Trophoblast cell (in vitro differentiated cells and primary cell): Measurements from ENCODE around the gene RREB1.

Experiments
- DNase-seq, 2 donors: peaks; one replicate each; pipeline ENCODE4 v3.0.0-alpha.2; 2016
- H2AFZ ChIP-seq: 2 replicates; pipeline ENCODE4 v1.6.1; 2013; ENCODE audit warnings: low read length, moderate library complexity, mild to moderate bottlenecking; ENCODE audit not compliant: insufficient read depth, poor library complexity
- H2AK5ac ChIP-seq: 2 replicates; pipeline ENCODE4 v1.6.1; 2013; ENCODE audit warnings: mild to moderate bottlenecking, low read length
- H2BK120ac ChIP-seq: 2 replicates; pipeline ENCODE4 v1.6.1; 2013; ENCODE audit warnings: low read length, mild to moderate bottlenecking, moderate library complexity; ENCODE audit not compliant: insufficient read depth, poor library complexity
- H2BK12ac ChIP-seq: 2 replicates; pipeline ENCODE4 v1.6.1; 2013; ENCODE audit warnings: mild to moderate bottlenecking, low read length, moderate library complexity
- H2BK5ac ChIP-seq: 2 replicates; pipeline ENCODE4 v1.6.1; 2013; ENCODE audit warnings: low read length, low read depth, moderate library complexity, mild to moderate bottlenecking; ENCODE audit not compliant: poor library complexity
- H3K14ac ChIP-seq: 2 replicates; pipeline ENCODE4 v1.6.1; 2013; ENCODE audit warnings: mild to moderate bottlenecking, low read length
- H3K18ac ChIP-seq: 2 replicates; pipeline ENCODE4 v1.6.1; 2013; ENCODE audit warnings: mild to moderate bottlenecking, low read length
- H3K23ac ChIP-seq: 2 replicates; pipeline ENCODE4 v1.6.1; 2013; ENCODE audit warnings: low read length
- H3K27ac ChIP-seq: 2 replicates; pipeline ENCODE4 v1.5.1; 2013; ENCODE audit warnings: low read depth, mild to moderate bottlenecking, inconsistent platforms, low read length, moderate library complexity
- H3K27me3 ChIP-seq: 2 replicates; pipeline ENCODE4 v1.6.1; 2013; ENCODE audit warnings: inconsistent platforms, mild to moderate bottlenecking, low read length, moderate library complexity; ENCODE audit not compliant: insufficient read depth
- H3K36me3 ChIP-seq, 2 experiments: 1 replicate in 1 of 2; 2 replicates in 1 of 2; pipeline ENCODE4 v1.6.1; 2013; ENCODE audit warnings: low read length in 2 of 2, mild to moderate bottlenecking in 2 of 2, moderate library complexity in 1 of 2; ENCODE audit not compliant: insufficient read depth in 2 of 2, control insufficient read depth in 1 of 2
- H3K4ac ChIP-seq: 2 replicates; pipeline ENCODE4 v1.6.1; 2013; ENCODE audit warnings: low read depth, mild to moderate bottlenecking, low read length, moderate library complexity
- H3K4me1 ChIP-seq, 2 experiments: 1 replicate in 1 of 2; 2 replicates in 1 of 2; pipeline ENCODE4 v1.6.1; 2013; ENCODE audit warnings: low read length in 2 of 2, mild to moderate bottlenecking in 2 of 2, moderate library complexity in 1 of 2; ENCODE audit not compliant: insufficient read depth in 2 of 2, control insufficient read depth in 1 of 2
- H3K4me2 ChIP-seq: 2 replicates; pipeline ENCODE4 v1.6.1; 2013; ENCODE audit warnings: inconsistent platforms, mild to moderate bottlenecking, low read length, moderate library complexity
- H3K4me3 ChIP-seq: 2 replicates; pipeline ENCODE4 v1.5.1; 2013; ENCODE audit warnings: mild to moderate bottlenecking, low read depth, low read length, inconsistent platforms
- H3K79me1 ChIP-seq: one replicate; pipeline ENCODE4 v1.6.1; 2013; ENCODE audit warnings: low read length
- H3K79me2 ChIP-seq: 2 replicates; pipeline ENCODE4 v1.6.1; 2013; ENCODE audit warnings: low read length, mild to moderate bottlenecking; ENCODE audit not compliant: control insufficient read depth, insufficient read depth, poor library complexity
- H3K9ac ChIP-seq: 2 replicates; pipeline ENCODE4 v1.6.1; 2013; ENCODE audit warnings: mild to moderate bottlenecking, low read length
- H3K9me3 ChIP-seq: 2 replicates; pipeline ENCODE4 v1.6.1; 2013; ENCODE audit warnings: low read depth, mild to moderate bottlenecking, control low read depth, inconsistent platforms, low read length; ENCODE audit not compliant: insufficient read depth
- H4K12ac ChIP-seq: 2 replicates; pipeline ENCODE4 v1.6.1; 2013; ENCODE audit warnings: low read depth, mild to moderate bottlenecking, low read length, moderate library complexity
- H4K8ac ChIP-seq: 2 replicates; pipeline ENCODE4 v1.6.1; 2013; ENCODE audit warnings: low read depth, mild to moderate bottlenecking, low read length, moderate library complexity
- H4K91ac ChIP-seq: one replicate; pipeline ENCODE4 v1.6.1; 2013; ENCODE audit warnings: low read depth, mild to moderate bottlenecking, low read length, moderate library complexity
- WGBS: extraction: QIAGEN DNeasy Blood & Tissue Kit; methylation state at CpG from one replicate; pipeline ENCODE4 v1.1.7; 2013; ENCODE audit warnings: missing lambda C conversion rate; ENCODE audit not compliant: insufficient read length, insufficient coverage; ENCODE audit errors: extremely low coverage; 5-methylcytosine and 5-hydroxymethylcytosine counted together

RREB1 gene

DNA sequence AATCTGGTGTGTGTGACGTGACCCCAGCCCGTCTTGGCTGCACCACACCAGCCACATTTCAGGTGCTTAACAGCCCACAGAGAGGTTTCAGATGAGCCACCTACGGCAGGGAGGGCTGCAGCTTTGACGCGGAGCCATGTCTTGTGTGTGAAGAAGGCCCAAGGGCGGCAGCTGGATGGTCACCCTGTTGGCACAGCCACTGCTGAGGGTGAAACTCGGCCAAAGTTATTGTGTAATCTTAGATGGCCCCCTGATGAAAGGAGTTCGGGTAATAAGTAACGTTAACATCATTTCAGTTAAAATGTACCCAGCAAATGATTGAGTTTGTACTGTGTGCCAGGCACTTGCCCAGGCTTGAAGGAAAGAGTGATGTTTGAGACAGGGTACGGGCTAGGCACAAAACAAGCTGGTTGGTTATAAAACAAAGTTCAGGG lies 108.1 kb downstream of the RREB1 start:
- Histone ChIP-seq H3K36me3 (peaks cover 49 to 62% of the 10 kb centered on the region in 2 experiments), H3K9me3 (no peaks in the 10 kb centered on the region), H4K91ac (no peak overlapping the region), H3K23ac (no peak overlapping the region), H3K18ac (no peak overlapping the region), H3K4ac (no peak overlapping the region), H2BK120ac (no peak overlapping the region), H2AK5ac (no peak overlapping the region), H2BK5ac (no peak overlapping the region), H3K79me2 (no peaks in the 10 kb centered on the region), H3K4me2 (no peak overlapping the region), H3K79me1 (no peaks in the 10 kb centered on the region), H3K9ac (no peak overlapping the region), H4K8ac (no peak overlapping the region), H3K27me3 (no peaks in the 10 kb centered on the region), H3K27ac (no peak overlapping the region), H4K12ac (no peak overlapping the region), H2BK12ac (peak overlapping the region; percentile 45), H3K4me1 (peaks cover 0 to 12% of the 10 kb centered on the region in 2 experiments), H3K14ac (no peak overlapping the region), H3K4me3 (no peak overlapping the region), H2AFZ (no peak overlapping the region)
- no CpG with 5 or more reads among the region's 10 CpGs for WGBS
- no peak for DNase-seq

GRCh38 chr6:7216941-7217621 lies 109.3 kb downstream of the RREB1 start:
- no peak overlapping the region for H2AK5ac ChIP-seq
- no peak overlapping the region for H2BK120ac ChIP-seq
- no peak overlapping the region for H2BK12ac ChIP-seq
- no peak overlapping the region for H3K4me3 ChIP-seq
- no peak overlapping the region for H3K14ac ChIP-seq
- no peak overlapping the region for H3K23ac ChIP-seq
- H3K18ac ChIP-seq: no peak overlapping the region
- DNase-seq: peak; percentile 87 to 90
- no peaks in the 10 kb centered on the region for H3K79me1 ChIP-seq
- H3K9ac ChIP-seq: no peak overlapping the region
- H3K4ac ChIP-seq: no peak overlapping the region
- peaks cover 0 to 12% of the 10 kb centered on the region in 2 experiments for H3K4me1 ChIP-seq
- H3K27me3 ChIP-seq: no peaks in the 10 kb centered on the region
- H3K79me2 ChIP-seq: no peaks in the 10 kb centered on the region
- no peak overlapping the region for H4K8ac ChIP-seq
- no peak overlapping the region for H3K27ac ChIP-seq
- no peak overlapping the region for H4K91ac ChIP-seq
- no peak overlapping the region for H2BK5ac ChIP-seq
- no CpG with 5 or more reads among the region's 17 CpGs for WGBS
- peaks cover 46 to 54% of the 10 kb centered on the region in 2 experiments for H3K36me3 ChIP-seq
- H2AFZ ChIP-seq: no peak overlapping the region
- H3K9me3 ChIP-seq: no peaks in the 10 kb centered on the region
- no peak overlapping the region for H3K4me2 ChIP-seq
- H4K12ac ChIP-seq: no peak overlapping the region

DNA sequence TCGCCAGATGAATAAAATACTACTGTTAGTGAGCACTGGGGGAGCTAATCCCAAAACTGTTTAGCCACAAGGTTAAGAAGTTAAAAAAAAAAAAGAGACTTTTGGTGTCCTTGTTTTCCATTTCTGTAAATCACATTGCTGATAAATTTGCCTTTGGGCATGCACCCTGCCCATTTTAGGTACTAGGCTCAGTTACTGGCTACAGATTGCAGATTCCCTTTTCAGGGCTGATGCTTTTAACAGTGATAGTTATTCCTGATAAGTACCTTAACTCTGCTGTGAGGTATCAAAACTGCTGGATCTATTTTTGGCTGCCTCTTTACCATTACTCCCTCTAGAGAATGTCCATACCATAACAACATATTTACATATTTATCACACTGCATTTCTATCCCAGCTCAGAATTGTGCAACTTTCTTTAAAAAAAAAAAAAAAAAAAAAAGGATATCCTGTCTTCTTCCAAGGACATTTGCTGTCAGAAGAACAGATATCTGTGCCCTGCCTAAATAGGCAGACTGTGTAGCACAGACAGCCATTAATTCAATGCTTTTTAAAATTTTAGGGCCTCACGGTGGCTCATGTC lies 110.7 kb downstream of the RREB1 start:
- no peak overlapping the region for H2AK5ac ChIP-seq
- no CpG with 5 or more reads among the region's 2 CpGs for WGBS

DNA sequence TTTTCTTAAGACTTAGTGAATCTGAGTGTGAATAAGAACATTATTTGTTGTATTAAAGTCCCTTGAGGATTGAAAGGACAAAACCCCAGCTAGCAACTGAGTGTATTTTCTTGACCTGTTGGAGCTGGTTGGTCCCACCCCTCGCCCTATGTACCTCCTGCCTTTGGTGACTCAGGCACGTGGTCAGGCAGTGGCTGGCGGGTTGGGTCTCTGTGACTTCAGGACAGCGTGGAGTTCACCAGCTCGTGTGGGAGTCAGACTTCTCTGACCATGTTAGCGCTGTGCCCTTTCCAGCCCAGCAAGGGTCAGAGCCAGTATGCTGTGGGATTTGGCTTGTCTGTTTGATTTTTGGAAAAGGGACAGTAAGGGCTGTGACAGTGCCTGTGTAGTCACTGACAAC lies 111.5 kb downstream of the RREB1 start:
- H4K8ac ChIP-seq: no peak overlapping the region
- peak overlapping the region; percentile 26 for H3K18ac ChIP-seq
- H3K79me1 ChIP-seq: no peaks in the 10 kb centered on the region
- H3K27ac ChIP-seq: no peak overlapping the region
- H2AFZ ChIP-seq: no peak overlapping the region
- H3K9ac ChIP-seq: no peak overlapping the region
- H4K91ac ChIP-seq: no peak overlapping the region
- H3K4me2 ChIP-seq: no peak overlapping the region
- no peak overlapping the region for H2BK12ac ChIP-seq
- H2BK5ac ChIP-seq: no peak overlapping the region
- no peak overlapping the region for H3K14ac ChIP-seq
- H3K4ac ChIP-seq: no peak overlapping the region
- no peak overlapping the region for H3K23ac ChIP-seq
- peak in 1 of 2 donors; percentile 10 for DNase-seq
- peaks cover 38 to 43% of the 10 kb centered on the region in 2 experiments for H3K36me3 ChIP-seq
- WGBS: no CpG with 5 or more reads among the region's 6 CpGs
- no peak overlapping the region for H2BK120ac ChIP-seq
- peaks cover 0 to 12% of the 10 kb centered on the region in 2 experiments for H3K4me1 ChIP-seq
- no peaks in the 10 kb centered on the region for H3K79me2 ChIP-seq
- no peak overlapping the region for H2AK5ac ChIP-seq
- H4K12ac ChIP-seq: no peak overlapping the region
- no peak overlapping the region for H3K4me3 ChIP-seq
- H3K9me3 ChIP-seq: no peaks in the 10 kb centered on the region
- no peaks in the 10 kb centered on the region for H3K27me3 ChIP-seq

More for the DNA sequence above, 110.7 kb downstream of the RREB1 start:
- Histone ChIP-seq H3K14ac (no peak overlapping the region), H2BK120ac (no peak overlapping the region), H3K9ac (no peak overlapping the region), H4K8ac (no peak overlapping the region), H3K36me3 (peaks cover 44 to 51% of the 10 kb centered on the region in 2 experiments), H2AFZ (no peak overlapping the region), H3K23ac (no peak overlapping the region), H3K27ac (no peak overlapping the region), H3K79me1 (no peaks in the 10 kb centered on the region), H2BK5ac (no peak overlapping the region), H3K27me3 (no peaks in the 10 kb centered on the region), H3K4me1 (peaks cover 0 to 12% of the 10 kb centered on the region in 2 experiments), H2BK12ac (no peak overlapping the region), H4K91ac (no peak overlapping the region), H3K9me3 (no peaks in the 10 kb centered on the region), H3K4me3 (no peak overlapping the region), H4K12ac (no peak overlapping the region), H3K79me2 (no peaks in the 10 kb centered on the region), H3K4ac (no peak overlapping the region), H3K4me2 (no peak overlapping the region), H3K18ac (no peak overlapping the region)
- DNase-seq: peak in 1 of 2 donors; percentile 14
